Cerebellar nuclear complex (tissue), 1 donor: ENCODE data around the gene SREBF1.

Experiments used
- DNase-seq, 2 experiments: peaks; one replicate each; lab custom pipeline; 2025; lab: John Stamatoyannopoulos, UW

Gene SREBF1

GRCh38 chr17:17781591-17782496 lies 54.9 kb downstream of the SREBF1 start:
- DNase-seq: peak; percentile 52 to 83

DNA sequence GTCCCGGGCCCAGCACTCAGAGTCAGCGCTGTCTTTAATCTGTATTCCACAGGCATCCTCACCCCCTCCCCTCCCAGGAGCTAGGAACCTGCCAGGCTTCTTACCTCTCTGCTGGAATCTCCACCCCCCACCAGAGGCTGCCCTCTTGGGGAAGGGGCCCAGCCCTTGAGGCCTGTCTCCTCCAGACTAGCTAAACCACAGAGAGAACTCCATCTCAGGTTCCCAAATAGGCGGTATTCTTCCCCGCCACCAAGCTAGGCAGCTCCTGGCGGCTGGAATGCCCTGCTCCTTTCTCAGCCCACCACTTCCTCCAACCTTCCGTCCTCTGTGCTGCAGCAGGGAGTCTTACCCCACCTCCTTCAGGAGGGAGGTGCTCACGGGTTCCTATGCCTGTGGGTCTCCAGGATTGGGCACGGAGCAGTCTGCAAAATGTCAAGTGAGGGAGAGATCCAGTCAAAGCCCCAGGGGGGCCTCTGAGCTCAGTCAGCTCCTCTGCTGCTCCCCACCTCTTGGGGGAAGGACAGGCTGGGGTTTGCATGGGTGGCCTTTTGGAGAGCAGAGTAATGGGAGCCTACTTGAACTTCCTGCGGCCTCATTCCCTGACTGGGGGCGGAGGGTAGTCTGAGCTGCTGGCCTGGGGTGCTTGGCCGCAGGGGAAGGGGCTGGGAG lies 55.7 kb downstream of the SREBF1 start:
- no peak for DNase-seq

DNA sequence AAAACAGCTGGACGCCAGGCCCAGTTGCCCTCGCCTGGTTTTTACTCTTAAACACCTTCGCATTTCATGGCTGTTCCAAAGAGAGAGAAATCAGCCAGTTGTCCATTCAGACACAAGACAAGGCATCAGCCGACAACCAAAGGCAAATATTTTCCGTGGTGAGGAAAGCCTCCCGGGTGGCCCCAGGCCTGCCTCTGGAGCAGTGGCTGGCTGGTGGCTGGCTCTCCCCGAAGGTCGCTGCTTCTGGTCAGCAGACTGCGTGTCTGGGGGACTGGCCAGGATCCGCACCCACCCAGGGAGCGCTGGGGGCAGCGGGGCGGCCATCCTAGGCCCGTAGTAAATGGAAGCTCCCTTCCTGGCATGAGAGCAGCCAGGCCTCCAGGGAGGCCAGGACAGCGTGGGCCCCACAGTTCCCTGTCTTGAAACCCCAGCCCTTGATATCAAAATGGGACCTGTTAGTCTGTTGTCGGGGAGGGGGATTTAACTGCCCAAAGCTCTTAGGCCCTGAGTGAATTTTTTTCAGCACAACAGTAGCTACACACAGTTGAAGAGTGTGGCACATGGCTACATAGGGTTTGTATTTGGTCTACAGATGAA lies 57.7 kb downstream of the SREBF1 start:
- no peak for DNase-seq

GRCh38 chr17:17778308-17779014 lies 58.3 kb downstream of the SREBF1 start:
- no peak for DNase-seq

DNA sequence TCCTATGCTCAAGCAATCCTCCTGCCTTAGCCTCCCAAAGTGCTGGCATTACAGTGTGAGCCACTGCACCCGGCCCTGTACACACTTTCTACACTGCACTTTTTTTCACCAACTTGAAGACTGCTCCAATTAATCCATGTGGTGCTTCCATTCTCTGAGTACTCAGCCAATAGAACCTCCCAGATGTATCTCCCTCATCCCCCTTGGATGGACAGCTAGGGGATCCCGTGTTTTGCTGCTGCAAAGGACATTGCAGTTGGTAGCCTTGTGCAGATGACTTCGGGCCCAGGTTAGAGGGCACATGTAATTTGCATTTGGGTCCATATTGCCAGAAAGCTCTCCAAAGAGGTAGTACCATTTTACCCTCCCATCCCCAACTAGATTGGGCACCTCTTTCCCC lies 59.9 kb downstream of the SREBF1 start:
- DNase-seq: no peak

GRCh38 chr17:17774009-17774881 lies 62.5 kb downstream of the SREBF1 start:
- no peak for DNase-seq

- no peak for DNase-seq
Measured at GRCh38 chr17:17772231-17772630, 64.6 kb downstream of the SREBF1 start.

DNA sequence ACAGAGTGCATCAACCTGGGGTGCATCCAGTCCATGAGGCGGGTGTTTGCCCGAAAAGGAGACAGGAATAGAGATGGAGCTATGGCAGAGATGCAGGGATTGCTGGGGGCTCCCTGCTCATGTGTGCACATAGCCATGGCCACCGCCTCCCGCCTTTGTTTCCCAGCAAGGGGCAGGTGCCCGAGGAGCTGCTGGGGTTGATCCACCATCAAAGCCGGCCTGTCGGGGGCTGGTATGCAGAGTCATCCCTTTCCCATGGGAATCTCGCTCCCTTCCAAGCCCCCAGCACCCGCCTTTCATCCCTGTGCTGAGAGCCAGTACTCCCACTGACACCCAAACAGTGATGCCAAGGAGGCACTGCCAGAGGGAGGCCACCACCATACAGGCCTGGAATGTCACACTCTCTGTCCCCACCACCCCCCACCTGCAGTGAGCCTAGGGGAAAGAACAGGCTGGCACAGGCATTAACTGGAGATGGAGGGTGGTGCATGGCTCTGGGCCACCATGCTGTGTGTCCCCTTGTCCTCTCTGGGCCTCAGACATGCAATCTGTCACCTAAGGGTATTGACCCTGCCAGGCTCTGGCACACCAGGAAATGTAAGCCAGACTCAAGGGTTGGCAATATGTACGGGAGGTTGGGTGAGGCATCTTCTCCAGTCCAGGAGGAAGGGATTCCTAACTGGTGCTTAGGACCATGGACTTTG lies 65.1 kb downstream of the SREBF1 start:
- DNase-seq: no peak

DNA sequence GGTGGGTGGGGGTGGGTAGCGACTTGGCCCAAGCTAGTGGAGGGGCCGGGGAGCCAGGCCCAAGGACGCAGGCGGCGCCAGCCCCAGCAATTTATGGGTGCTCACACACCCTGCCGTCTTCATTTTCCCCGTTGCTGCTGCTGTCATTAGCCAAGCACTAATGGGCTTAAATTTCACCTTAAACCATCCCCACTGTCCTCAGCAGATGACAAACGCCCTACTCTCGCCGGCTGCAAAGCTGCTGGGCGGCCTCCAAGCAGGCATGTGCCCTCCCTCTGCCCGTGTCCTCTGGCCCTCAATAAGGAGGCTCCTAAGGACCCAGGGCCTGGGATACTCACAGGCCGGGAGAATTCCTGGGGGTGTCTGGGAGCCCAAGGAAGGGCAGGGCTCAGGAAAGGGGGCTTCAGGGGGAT lies 66.1 kb downstream of the SREBF1 start:
- no peak for DNase-seq

DNA sequence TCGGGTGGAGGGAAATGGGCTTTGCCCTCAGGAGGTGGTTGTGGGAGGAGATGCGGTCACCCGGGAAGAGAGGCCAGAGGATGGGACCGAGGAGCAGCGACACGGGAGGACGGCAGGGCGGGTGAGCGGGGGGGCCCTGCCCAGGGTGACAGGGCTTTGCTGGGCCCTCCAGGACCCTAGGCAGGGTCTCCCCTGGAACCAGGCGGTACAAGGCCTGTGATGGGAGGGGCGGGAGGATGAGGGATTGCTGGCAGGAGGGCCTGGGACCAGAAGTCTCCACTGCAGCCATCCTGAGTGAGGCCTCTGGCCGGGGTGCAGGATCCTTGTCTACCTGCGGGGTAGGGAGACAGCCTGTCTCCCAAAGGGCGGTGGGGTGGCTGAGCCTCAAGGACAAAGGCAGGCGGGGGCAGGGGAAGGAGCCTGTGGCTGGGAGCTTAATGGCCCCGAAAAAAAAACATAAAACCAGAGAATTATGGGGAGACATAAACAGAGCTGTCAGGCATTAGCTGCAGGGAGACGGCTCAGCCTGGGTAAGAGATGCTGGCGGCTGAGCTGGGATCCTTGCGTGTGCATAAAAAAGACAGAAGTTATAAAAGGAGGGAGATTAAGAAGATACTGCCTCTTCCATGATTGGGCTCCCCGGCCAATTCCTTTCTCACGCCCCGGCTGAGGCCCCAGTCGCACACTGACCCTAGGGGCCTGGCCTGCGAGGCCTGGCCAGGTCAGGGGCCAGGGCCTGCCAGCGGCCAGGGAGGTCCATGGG lies 66.7 kb downstream of the SREBF1 start:
- DNase-seq: no peak

- DNase-seq: no peak
Measured at GRCh38 chr17:17768424-17769088, 68.2 kb downstream of the SREBF1 start.

DNA sequence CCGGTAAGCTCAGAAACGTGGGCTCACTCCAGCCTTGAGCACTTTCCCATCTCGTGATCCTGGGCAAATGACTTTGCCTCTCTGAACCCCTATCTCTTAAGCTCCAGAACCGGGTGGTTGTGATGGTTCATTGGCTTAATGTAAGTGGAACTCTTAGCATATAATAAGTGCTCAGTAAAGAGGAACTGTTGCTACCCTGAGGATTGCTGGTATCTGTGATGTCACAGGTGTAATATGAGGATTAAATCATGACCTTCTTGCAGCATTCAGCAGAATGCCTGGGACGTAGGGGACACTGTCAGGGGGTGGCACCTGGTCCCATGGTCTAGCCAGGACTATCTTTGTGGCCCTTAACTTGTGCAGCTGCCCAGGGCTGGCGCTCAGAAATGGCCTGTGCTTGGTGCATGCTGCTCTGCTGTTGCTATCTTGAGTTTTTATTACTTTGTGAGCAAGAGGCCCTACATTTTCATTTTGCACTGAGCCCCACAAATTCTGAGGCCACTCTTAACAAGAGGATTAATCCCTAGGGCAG lies 68.8 kb downstream of the SREBF1 start:
- DNase-seq: no peak

DNA sequence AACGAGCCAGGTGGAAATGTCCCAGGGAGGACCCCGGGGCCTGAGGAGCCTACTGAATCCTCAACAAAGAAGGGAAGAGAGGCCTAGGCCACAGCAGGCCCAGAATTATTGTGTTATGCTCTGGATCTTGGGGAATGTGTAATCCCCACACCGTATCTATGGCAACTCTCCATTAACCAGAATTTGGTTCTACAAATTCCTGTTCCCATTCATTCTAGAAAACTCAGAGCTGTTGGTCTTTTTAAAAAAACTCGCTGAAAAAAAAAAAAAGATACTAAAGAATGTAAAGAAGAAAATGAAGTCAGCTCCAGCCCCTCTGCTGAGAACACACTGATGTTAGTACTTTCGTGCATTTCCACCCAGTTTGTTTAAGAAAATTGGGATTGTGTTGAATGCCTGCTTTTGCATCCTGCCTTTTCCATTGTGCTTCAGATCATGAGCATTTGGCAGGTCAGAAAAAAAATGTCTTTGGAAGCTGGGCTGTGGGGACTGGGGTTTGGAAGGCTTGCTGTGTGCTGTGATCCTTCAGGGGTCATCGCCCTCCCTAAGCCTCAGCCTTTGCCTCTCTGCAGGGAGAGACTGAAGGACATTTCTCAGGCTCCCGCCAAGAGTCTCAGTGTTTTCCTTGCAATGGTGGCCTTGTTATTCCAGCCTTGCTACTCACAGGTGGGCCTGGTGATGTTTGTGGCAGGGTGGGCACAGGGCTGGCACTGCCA lies 69.5 kb downstream of the SREBF1 start:
- DNase-seq: no peak

DNA sequence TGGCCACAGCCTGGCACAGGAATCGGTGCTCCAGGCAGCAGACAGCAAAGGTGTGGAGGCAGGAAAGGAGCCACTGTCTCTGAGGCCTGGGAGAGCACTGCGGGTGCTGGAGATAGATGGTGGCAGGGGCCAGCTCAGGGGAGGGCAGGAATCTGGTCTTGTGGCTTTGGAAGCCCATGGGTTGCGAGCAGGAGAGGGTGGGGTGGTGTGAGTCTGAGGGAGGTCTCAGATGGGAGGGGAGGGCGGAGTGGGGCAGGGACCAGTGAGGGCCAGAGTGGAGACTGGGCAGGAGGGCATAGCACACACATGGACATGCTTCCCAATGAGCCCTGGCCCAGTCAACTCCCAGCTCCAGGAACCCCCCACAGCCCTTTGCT lies 70.1 kb downstream of the SREBF1 start:
- no peak for DNase-seq

DNA sequence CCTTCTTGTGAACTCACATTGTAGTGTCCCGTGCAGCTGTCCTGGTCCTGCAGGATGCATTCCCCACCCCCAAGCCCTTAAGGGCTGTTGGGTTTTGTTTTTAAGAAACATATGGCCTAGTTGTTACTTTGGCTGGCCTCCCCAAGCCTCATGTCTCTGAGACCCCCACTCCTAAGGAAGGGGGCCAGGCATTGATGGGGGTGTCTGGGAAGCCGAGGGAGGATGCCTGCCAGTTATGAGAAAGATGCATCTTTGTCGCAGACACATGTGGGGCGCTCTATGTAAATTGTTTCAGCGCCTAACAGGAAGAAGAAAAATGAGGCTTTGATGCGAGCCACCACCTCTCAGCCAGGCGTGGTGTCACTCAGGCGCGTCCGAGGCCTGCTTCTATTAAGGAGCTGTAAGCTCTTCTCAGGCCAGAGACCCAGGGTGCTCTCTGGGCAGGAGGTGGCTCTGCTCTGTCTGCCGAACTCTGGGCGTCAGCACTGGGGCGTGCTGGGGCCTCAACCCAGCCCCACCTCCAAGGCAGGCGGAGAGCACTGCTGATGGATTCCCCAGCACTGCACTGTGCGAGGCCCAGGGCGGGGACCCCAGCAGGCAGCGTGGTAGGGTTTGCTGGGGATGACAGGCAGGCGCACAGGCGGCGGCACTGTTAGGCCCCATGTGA lies 70.6 kb downstream of the SREBF1 start:
- no peak for DNase-seq

- DNase-seq: no peak
Measured at GRCh38 chr17:17765359-17766076, 71.3 kb downstream of the SREBF1 start.

GRCh38 chr17:17763734-17764133 lies 73.1 kb downstream of the SREBF1 start:
- no peak for DNase-seq
